Small intestine (tissue), 7 donors: Measurements from ENCODE around the gene PHF21A. TPM values are rescaled to one million over a fixed set of nuclear protein-coding genes. Genes with fewer than 3 reads are reported as not detected.

ENCODE experiments used
- DNase-seq, 2 donors: peaks; one replicate each; pipeline versions ENCODE4 v3.0.0 to v3.0.0-alpha.2; 2013
- FAIRE-seq: peaks from 2 replicates; lab custom pipeline; 2012; peaks lifted over from hg19 to GRCh38; lab: Jason Lieb, UNC
- H3K27ac ChIP-seq, 3 donors: one replicate each; pipeline ENCODE4 v1.5.1; 2013; ENCODE audit warnings: low read length in 2 of 3, mild to moderate bottlenecking in 2 of 3, control low read depth in 1 of 3, inconsistent platforms in 1 of 3, low read depth in 1 of 3, moderate library complexity in 1 of 3
- H3K27me3 ChIP-seq, 3 donors: one replicate each; pipeline ENCODE4 v1.6.1; 2013; ENCODE audit warnings: low read length in 3 of 3, inconsistent platforms in 1 of 3; ENCODE audit not compliant: control insufficient read depth in 3 of 3, insufficient read depth in 3 of 3
- H3K36me3 ChIP-seq, 3 donors: one replicate each; pipeline ENCODE4 v1.6.1; 2013; ENCODE audit warnings: low read length in 3 of 3, inconsistent platforms in 1 of 3, low read depth in 1 of 3, mild to moderate bottlenecking in 1 of 3, moderate library complexity in 1 of 3; ENCODE audit not compliant: control insufficient read depth in 3 of 3, insufficient read depth in 2 of 3
- H3K4me1 ChIP-seq, 3 donors: one replicate each; pipeline ENCODE4 v1.6.1; 2013; ENCODE audit warnings: low read length in 2 of 3, inconsistent platforms in 1 of 3, low read depth in 1 of 3, mild to moderate bottlenecking in 1 of 3, moderate library complexity in 1 of 3; ENCODE audit not compliant: control insufficient read depth in 3 of 3, insufficient read depth in 2 of 3
- H3K4me3 ChIP-seq, 3 donors: one replicate each; pipeline ENCODE4 v1.5.1; 2013; ENCODE audit warnings: low read length in 3 of 3, control low read depth in 1 of 3, inconsistent platforms in 1 of 3, low read depth in 1 of 3, mild to moderate bottlenecking in 1 of 3, moderate library complexity in 1 of 3
- H3K9me3 ChIP-seq, 2 donors: one replicate each; pipeline ENCODE4 v1.6.1; 2013; ENCODE audit warnings: low read depth in 1 of 2, low read length in 1 of 2; ENCODE audit not compliant: control insufficient read depth in 2 of 2, insufficient read depth in 1 of 2
- WGBS, 3 donors: extraction: QIAGEN DNeasy Blood & Tissue Kit; methylation state at CpG; one replicate each; pipeline ENCODE4 v1.1.7; 2013; 5-methylcytosine and 5-hydroxymethylcytosine counted together
- polyA plus RNA-seq, 4 donors: library from polyadenylated mRNA; stranded (reverse) in 3 of 4; unstranded in 1 of 4; fragments of 200-250 nt in 3 of 4; fragments of 120-200 nt in 1 of 4; gene quantifications; one replicate each; pipeline versions ENCODE4 v1.2.1 to v1.2.3, GENCODE V29; 2013
- donor health status: healthy with polysubstance abuse.
- donor health status: control.
- donor health status: control.
- donor health status: Bipolar disorder and iron deficiency.
- donor health status: healthy.

Gene PHF21A
- polyA plus RNA-seq, 4 donors, result 4.9 to 22.6 (median 7.7) TPM

- WGBS, 3 donors, result 69 to 86% (median 82%) methylated on average over 12 of the region's 12 CpGs
- H3K4me3 ChIP-seq, result no peak overlapping the region
- no peak for FAIRE-seq
- DNase-seq, result no peak
- H3K27ac ChIP-seq, result no peak overlapping the region
- peaks cover 0 to 22% (median 3%) of the 10 kb centered on the region in 3 donors for H3K27me3 ChIP-seq
- H3K4me1 ChIP-seq, result peaks cover 0 to 23% (median 3%) of the 10 kb centered on the region in 3 donors
- no peaks in the 10 kb centered on the region for H3K9me3 ChIP-seq
- peaks cover 0 to 31% (median 0%) of the 10 kb centered on the region in 3 donors for H3K36me3 ChIP-seq
Measured at GRCh38 chr11:45926001-45926401, 195.3 kb downstream of the PHF21A start.

GRCh38 chr11:45925550-45925949 lies 195.7 kb downstream of the PHF21A start:
- 72 to 77% (median 76%) methylated on average over 3 of the region's 3 CpGs for WGBS, 3 donors
- H3K9me3 ChIP-seq, result no peaks in the 10 kb centered on the region
- H3K36me3 ChIP-seq, result peaks cover 0 to 29% (median 0%) of the 10 kb centered on the region in 3 donors
- peaks cover 0 to 19% (median 3%) of the 10 kb centered on the region in 3 donors for H3K4me1 ChIP-seq
- no peak overlapping the region for H3K4me3 ChIP-seq
- peaks cover 0 to 22% (median 3%) of the 10 kb centered on the region in 3 donors for H3K27me3 ChIP-seq
- no peak overlapping the region for H3K27ac ChIP-seq
- DNase-seq (no peak), FAIRE-seq (no peak)

DNA sequence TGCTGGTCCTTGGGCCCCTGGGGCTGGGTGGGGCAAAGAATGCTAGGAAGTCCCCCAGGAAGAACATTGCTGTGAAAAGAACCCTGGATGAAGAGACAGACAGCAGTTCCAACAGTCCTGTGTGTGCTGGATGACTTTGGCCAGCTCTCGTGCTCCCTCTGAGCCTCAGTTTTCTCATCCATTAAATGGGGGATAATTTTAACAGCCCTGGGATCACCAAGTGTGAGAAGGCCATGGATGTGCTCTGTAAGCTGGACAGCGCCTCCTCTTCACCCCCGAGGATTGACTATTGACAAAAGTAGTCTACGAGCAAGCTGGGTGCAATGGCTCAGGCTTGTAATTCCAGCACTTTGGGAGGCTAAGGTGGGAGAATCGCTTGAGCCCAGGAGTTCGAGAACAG lies 196.3 kb downstream of the PHF21A start:
- Histone ChIP-seq H3K4me3 (no peak overlapping the region), H3K4me1 (peaks cover 0 to 17% (median 3%) of the 10 kb centered on the region in 3 donors), H3K27me3 (peaks cover 0 to 22% (median 3%) of the 10 kb centered on the region in 3 donors), H3K36me3 (peaks cover 0 to 23% (median 0%) of the 10 kb centered on the region in 3 donors), H3K27ac (no peak overlapping the region), H3K9me3 (no peaks in the 10 kb centered on the region)
- 88 to 95% (median 90%) methylated on average over 6 of the region's 6 CpGs for WGBS, 3 donors
- no peak for DNase-seq
- no peak for FAIRE-seq

DNA sequence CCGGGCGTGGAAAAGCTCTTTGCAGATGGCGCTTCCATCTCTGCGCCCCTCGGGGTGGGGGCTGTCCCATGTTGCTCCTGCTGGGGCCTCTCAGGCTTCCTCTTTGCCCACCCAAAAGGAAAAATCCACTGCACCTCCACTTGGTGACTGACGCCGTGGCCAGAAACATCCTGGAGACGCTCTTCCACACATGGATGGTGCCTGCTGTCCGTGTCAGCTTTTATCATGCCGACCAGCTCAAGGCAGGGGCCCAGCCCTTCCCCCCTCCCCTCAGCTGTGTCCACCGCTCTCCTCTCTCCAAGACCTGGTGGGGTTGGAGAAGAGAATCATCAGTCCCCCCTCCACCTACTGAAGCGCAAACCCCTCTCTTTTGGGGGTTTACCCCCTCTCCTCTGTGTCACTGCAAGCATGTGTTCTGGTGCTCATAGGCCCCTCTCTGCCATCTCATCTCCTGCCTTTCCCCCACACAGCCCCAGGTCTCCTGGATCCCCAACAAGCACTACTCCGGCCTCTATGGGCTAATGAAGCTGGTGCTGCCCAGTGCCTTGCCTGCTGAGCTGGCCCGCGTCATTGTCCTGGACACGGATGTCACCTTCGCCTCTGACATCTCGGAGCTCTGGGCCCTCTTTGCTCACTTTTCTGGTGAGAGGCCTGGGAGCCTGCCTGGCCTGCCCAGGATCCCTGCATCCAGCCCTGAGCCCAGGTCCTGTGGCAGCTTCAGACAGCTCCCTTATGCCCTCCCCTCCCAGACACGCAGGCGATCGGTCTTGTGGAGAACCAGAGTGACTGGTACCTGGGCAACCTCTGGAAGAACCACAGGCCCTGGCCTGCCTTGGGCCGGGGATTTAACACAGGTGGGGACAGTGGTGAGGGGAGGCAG lies 197.0 kb downstream of the PHF21A start:
- Histone ChIP-seq H3K36me3 (peaks cover 0 to 19% (median 0%) of the 10 kb centered on the region in 3 donors), H3K9me3 (no peaks in the 10 kb centered on the region), H3K4me1 (peaks cover 0 to 16% (median 3%) of the 10 kb centered on the region in 3 donors), H3K27ac (no peak overlapping the region), H3K27me3 (peaks cover 0 to 22% (median 3%) of the 10 kb centered on the region in 3 donors), H3K4me3 (no peak overlapping the region)
- WGBS, 3 donors, result 78 to 88% (median 83%) methylated on average over 22 of the region's 22 CpGs
- no peak for FAIRE-seq
- DNase-seq, result no peak

DNA sequence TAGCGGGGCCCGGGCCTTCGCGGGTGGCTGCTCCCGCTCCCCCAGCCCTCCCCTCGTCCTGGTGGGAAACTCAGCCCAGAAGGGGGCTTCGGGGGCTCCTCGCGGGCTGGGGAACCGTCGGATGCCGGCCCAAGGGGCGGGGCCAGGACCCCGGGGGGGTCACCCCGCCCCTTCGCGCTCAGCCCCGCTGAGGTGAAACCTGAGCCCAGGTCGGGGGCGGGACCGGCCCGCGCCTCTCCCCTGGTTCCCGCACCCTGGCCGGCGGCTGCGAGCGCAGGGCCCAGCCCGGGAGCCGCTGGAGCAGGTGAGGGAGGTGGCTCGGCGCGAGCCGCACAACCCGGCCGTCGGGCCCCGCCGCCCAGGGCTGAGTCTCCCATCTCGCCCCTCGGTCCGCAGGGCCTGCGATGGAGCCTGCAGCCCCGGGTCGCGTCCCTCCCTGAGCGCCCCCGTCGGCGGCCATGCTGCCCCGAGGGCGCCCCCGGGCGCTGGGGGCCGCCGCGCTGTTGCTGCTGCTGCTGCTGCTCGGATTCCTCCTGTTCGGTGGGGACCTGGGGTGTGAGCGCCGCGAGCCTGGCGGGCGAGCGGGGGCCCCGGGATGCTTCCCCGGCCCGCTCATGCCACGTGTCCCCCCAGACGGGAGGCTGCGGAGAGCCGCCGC lies 198.7 kb downstream of the PHF21A start, which contains the start of gene LARGE2:
Gene LARGE2, plus strand, starts transcription at position 232 of the 658 bp plus-strand sequence. Its CDS starts 227 bp downstream, at position 459.
- H3K9me3 ChIP-seq, result no peaks in the 10 kb centered on the region
- peak within 1 kb of the TSS; percentile 30 to 41 (median 31) for H3K4me3 ChIP-seq
- peak within 1 kb of the TSS in 2 of 3 donors; percentile 51 to 58 for H3K27ac ChIP-seq
- peaks cover 0 to 22% (median 3%) of the 10 kb centered on the region in 3 donors for H3K27me3 ChIP-seq
- FAIRE-seq (no peak), DNase-seq (peak in 1 of 2 donors; percentile 46)
- peaks cover 0 to 13% (median 0%) of the 10 kb centered on the region in 3 donors for H3K36me3 ChIP-seq
- WGBS, 3 donors, result 1 to 2% (median 1%) methylated on average over 38 to 73 of the region's 73 CpGs
- peaks cover 0 to 16% (median 3%) of the 10 kb centered on the region in 3 donors for H3K4me1 ChIP-seq

DNA sequence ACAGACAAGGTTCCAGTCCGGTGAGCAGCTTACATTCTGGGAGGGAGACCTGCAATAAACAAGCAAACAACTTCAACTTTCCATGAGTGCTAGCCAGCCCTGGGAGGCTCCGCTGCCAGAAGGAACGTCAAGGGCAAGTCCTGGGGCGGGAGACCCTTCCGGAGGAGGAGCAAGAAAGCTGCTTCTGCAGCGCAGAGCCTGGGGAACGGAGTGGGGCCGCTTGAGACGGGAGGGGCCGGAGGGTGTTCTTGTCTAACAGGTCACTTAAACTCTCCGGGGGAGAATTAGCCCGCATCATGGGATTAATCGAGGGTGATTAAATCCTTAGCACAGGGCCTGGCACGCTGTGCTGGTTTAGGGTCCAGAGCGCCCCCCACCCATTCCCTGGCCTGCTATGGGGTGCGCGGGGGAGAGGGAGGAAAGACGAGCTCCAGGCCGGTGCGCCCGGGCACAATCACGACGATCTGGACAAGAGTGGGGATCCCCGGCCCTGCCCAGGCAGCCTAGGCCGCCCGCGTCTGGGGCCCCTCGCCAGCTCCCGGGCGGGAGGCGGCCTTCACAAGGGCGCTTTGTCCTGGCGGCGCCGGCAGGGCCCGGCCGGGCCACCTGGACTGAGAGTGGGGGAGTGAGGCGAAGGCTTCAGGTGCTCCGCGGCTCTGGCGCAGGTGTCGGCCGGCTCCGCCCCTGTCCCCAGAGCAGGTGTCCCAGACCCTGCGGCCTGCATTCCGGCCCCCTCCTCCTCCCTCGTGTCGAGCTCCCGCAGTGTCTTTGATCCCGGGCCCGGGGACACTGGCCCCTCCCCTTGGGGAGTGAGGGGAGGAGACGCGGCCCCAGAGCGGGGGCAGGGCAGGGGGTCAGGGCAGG lies 199.5 kb downstream of the PHF21A start:
- DNase-seq (peak; percentile 44 to 74), FAIRE-seq (no peak)
- 10 to 23% (median 21%) methylated on average over 33 to 54 of the region's 54 CpGs for WGBS, 3 donors
- Histone ChIP-seq H3K4me3 (peak overlapping the region; percentile 30 to 41 (median 31)), H3K36me3 (peaks cover 0 to 11% (median 0%) of the 10 kb centered on the region in 3 donors), H3K27ac (peak overlapping the region in 2 of 3 donors; percentile 51 to 58), H3K9me3 (no peaks in the 10 kb centered on the region), H3K4me1 (peaks cover 0 to 19% (median 3%) of the 10 kb centered on the region in 3 donors), H3K27me3 (peaks cover 0 to 22% (median 3%) of the 10 kb centered on the region in 3 donors)

DNA sequence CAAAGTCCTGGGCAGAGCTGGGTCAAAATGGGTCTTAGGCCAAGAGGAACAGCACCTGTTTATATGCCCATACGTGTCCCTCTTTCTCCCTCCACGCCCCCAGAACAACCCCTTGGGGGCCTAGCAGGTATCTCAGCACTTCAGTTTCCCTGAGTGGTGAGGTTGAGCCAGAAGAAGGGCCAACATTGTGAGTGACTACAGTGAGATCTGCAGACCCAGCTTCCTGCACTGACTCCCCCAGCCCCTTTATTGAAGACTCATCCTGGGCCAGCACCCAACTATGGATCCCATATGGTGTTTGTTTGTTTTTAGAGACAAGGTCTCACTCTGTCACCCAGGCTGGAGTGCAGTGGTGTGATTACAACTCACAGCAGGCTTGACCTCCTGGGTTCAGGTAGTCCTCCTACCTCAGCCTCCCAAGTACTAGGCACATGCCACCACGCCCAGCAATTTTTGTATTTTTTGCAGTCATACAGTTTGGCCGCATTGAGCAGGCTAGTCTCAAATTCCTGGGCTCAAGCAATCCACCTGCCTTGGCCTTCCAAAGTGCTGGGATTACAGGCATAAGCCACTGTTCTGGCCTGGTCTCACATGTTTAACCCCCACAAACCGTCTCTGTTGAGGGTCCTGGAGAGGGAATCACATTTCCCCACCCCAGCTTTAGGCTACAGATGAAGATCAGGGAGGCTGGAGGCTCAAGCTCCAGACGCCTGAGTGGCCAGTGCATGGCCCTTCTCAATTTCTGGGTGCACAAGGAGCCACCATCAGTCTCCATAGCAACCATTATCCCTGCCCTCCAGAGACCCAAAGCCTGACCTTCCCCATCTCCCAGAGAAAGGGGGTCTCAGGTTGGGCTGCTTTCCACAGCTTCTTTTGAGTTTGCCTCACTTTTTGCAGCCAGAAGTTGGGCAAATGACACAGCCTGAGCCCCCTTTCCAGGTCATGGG lies 200.4 kb downstream of the PHF21A start:
- H3K27ac ChIP-seq, result peak overlapping the region in 1 of 3 donors; percentile 51
- H3K4me3 ChIP-seq, result no peak overlapping the region
- no peak for DNase-seq

More for the DNA sequence above, 200.4 kb downstream of the PHF21A start:
- H3K4me1 ChIP-seq, result peaks cover 0 to 20% (median 3%) of the 10 kb centered on the region in 3 donors
- H3K36me3 ChIP-seq, result peaks cover 0 to 9% (median 0%) of the 10 kb centered on the region in 3 donors
- no peak for FAIRE-seq
- H3K27me3 ChIP-seq, result peaks cover 0 to 22% (median 3%) of the 10 kb centered on the region in 3 donors
- WGBS, 3 donors, result 75 to 85% (median 81%) methylated on average over 6 of the region's 6 CpGs
- no peaks in the 10 kb centered on the region for H3K9me3 ChIP-seq
